A204.1 (cell line): Measurements from ENCODE around the gene GALNTL6.

Experiments
- FAIRE-seq: peaks from 2 replicates; lab custom pipeline; 2012; peaks lifted over from hg19 to GRCh38; lab: Jason Lieb, UNC

Gene GALNTL6

GRCh38 chr4:172125443-172125842 lies 312.2 kb downstream of the GALNTL6 start:
- no peak for FAIRE-seq

DNA sequence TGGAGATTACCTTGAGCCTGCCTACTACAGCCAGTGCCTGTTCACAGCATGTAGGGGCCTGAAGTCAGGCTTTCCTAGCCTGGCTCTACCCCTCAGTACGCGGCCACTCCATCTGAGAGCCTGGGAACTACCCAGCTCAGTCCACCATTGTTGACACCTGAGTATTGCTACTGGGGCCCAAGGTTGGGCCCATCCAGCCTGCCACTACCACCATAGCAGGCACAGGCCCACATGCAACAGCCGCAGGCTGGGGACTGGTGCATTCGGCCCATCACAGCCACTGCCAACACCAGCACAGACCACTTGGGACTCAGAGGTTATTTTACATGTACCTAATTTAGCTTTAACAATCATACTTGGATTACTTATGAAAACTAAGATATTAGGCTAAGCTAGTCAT lies 314.0 kb downstream of the GALNTL6 start:
- FAIRE-seq, result no peak

DNA sequence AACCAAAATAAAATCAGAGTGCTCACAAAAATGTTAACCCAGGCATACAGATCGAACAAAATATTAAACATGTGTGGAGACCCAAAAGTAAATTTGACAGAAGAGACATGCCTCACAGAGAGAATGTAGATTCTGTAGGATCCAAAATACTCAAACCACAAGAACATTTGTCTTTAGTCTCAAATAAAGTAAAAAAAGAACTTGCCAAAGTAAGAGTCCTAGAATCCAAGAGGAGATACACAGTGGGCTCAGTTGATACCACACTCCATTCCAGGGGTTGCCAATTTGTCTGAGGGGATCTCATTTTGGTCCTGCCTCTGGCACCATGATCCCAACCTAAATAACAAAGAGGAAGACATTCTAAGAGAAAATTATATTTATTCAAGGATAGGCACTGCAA lies 316.4 kb downstream of the GALNTL6 start:
- FAIRE-seq, result no peak

GRCh38 chr4:172134521-172134920 lies 321.3 kb downstream of the GALNTL6 start:
- no peak for FAIRE-seq

GRCh38 chr4:172141025-172141424 lies 327.8 kb downstream of the GALNTL6 start:
- FAIRE-seq, result no peak

- no peak for FAIRE-seq
These were observed 329.1 kb downstream of the GALNTL6 start for GRCh38 chr4:172142281-172142741.

- FAIRE-seq, result no peak
These were observed 330.6 kb downstream of the GALNTL6 start for GRCh38 chr4:172143605-172144314.

GRCh38 chr4:172147687-172148086 lies 334.5 kb downstream of the GALNTL6 start:
- FAIRE-seq, result no peak

DNA sequence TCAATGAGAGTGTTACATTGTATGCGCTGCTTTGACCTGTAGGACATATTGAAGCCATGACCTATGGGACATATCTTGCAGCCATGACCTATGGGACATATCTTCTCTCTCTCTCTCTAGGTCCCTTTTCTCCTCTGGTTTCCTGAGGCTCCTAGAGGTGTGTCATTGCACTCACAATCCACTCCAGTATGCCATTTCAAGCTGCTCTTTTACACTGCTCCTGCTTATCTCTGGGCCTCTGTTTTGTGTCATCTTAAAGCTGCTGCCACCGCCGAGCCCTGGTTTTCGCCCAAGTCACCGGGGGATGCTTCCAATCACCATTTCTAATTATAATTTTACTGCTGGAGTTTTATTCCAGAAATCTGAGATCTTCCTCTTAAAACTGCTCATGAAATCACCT lies 336.1 kb downstream of the GALNTL6 start:
- no peak for FAIRE-seq

DNA sequence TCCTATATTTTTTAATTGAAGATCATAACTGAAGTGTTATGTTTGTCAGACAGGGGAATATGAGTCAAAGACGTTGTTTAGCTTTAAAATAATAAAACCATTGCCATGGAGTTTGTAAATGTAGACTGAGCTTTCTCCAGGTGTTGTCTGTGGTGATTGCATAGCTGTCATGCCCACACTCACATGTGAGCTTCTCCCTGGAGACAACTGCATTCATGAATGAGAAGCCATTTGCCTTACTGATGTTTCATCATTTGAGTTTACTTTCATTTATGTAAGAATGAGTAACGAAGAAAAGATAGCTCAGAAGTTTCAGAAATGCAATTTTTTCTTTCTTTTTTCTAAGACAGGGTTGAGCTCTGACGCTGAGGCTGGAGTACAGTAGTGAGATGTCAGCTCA lies 339.1 kb downstream of the GALNTL6 start:
- no peak for FAIRE-seq

GRCh38 chr4:172153719-172154118 lies 340.5 kb downstream of the GALNTL6 start:
- FAIRE-seq, result no peak

GRCh38 chr4:172155838-172156345 lies 342.7 kb downstream of the GALNTL6 start:
- no peak for FAIRE-seq

DNA sequence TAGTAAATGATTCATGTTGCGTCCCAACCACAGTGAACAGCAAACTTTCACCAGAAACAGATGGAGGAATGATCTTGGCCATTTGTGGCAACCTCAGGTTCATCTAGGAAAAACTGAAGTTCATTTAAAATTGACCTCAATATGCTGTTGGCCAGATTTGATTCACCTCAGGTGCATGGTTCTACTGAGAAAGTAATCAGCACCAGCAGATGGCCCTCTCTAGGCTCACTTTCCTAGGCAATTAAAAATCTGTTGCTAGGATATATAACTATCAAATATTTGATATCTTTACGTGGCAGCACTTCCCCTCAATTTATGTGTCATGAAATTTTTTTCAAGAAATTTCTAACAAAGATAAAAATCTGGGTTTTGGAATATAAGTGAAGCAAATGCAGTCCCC lies 344.7 kb downstream of the GALNTL6 start:
- FAIRE-seq, result no peak

- FAIRE-seq, result no peak
These were observed 350.0 kb downstream of the GALNTL6 start for GRCh38 chr4:172163215-172163614.

DNA sequence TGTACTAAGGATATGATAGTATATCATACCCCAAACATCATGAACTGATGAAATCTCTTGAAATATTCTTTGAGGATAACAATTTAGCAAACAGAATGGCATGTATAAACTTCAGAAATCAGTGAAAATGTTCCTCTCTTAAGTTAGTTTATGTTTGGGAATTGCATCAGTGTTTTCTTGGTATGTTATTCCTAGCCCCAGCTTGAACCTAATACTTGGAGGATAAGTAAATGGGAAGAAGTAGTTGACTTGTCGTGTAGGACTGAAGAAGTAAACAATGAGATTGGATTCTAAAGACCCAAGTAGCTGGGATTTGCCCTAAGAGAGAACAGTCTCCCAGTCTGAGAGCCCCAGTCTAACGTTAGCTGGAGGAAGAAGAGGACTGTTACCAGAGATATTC lies 355.7 kb downstream of the GALNTL6 start:
- FAIRE-seq, result no peak

- FAIRE-seq, result no peak
These were observed 356.7 kb downstream of the GALNTL6 start for GRCh38 chr4:172169871-172170270.

GRCh38 chr4:172173206-172173605 lies 360.0 kb downstream of the GALNTL6 start:
- no peak for FAIRE-seq

- no peak for FAIRE-seq
These were observed 364.2 kb downstream of the GALNTL6 start for GRCh38 chr4:172177382-172177781.

- FAIRE-seq, result no peak
These were observed 375.2 kb downstream of the GALNTL6 start for GRCh38 chr4:172188248-172188988.

- FAIRE-seq, result no peak
These were observed 389.4 kb downstream of the GALNTL6 start for GRCh38 chr4:172202480-172203076.

GRCh38 chr4:172207258-172207657 lies 394.1 kb downstream of the GALNTL6 start:
- no peak for FAIRE-seq

- no peak for FAIRE-seq
These were observed 394.7 kb downstream of the GALNTL6 start for GRCh38 chr4:172207886-172208285.

DNA sequence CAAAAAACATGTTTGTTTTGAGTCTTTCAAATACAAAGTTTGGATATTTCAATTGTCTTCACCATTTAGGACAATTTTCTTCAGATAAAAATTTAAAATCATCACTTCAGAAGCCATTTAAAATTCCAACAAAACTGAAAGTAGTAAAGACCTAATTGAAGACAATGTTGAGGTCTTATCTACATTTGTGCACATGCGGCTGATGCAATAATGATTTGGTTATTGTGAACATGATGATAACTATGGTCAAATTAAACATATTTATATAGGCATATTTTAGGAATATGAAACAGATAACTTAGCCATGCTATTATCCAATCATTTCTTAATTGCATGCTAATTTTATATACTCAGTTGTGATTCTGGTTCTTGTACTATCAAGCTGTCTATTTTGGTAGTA lies 407.5 kb downstream of the GALNTL6 start:
- FAIRE-seq, result no peak
